ENCODE measurements around the gene MYCBP2.

- no peak for TF ChIP-seq ZBTB11 (tag by site-specific recombination; conservative IDR thresholded peaks at IDR 0.05; ENCODE audit: low read depth)
- no peak for TF ChIP-seq KLF10 (tag by site-specific recombination; IDR thresholded peaks at IDR 0.05)
- TF ChIP-seq ZNF174 (tag by site-specific recombination; IDR thresholded peaks at IDR 0.05) = no peak
- TF ChIP-seq ZBTB26 (tag by site-specific recombination; optimal IDR thresholded peaks at IDR 0.05) = no peak
- TF ChIP-seq CTCF (tag by site-specific recombination; IDR thresholded peaks at IDR 0.05) = no peak
- TF ChIP-seq ZNF791 (tag by site-specific recombination; IDR thresholded peaks at IDR 0.05) = no peak
- TF ChIP-seq ZSCAN16 (tag by site-specific recombination; IDR thresholded peaks at IDR 0.05) = no peak
- TF ChIP-seq ZBTB8A (tag by site-specific recombination; IDR thresholded peaks at IDR 0.05) = no peak
- no peak for TF ChIP-seq PRDM4 (tag by site-specific recombination; IDR thresholded peaks at IDR 0.05)
- TF ChIP-seq ZNF621 (tag by site-specific recombination; IDR thresholded peaks at IDR 0.05) = no peak
- no peak for TF ChIP-seq ZNF133 (tag by site-specific recombination; IDR thresholded peaks at IDR 0.05)
- no peak for TF ChIP-seq ZNF146 (tag by site-specific recombination; IDR thresholded peaks at IDR 0.05)
- TF ChIP-seq ZNF768 (tag by site-specific recombination; IDR thresholded peaks at IDR 0.05) = no peak
- no peak for TF ChIP-seq GLI4 (tag by site-specific recombination; IDR thresholded peaks at IDR 0.05)
These were observed 32.3 kb upstream of the MYCBP2 start for GRCh38 chr13:77359171-77359570.

All from HEK293 (cell line).